Measurements from ENCODE around the gene OR2T3. TPM values are rescaled to one million over a fixed set of nuclear protein-coding genes. Genes with fewer than 3 reads are reported as not detected.
"Not testable (repeated sequence)": the region's sequence is repeated elsewhere in the genome, so short reads cannot be mapped to it uniquely, and the experiment has no call there.

Gene OR2T3
- total and polyA plus RNA-seq, 2 of the 4 experiments (the other 2 are of a cell fraction), result not detected

DNA sequence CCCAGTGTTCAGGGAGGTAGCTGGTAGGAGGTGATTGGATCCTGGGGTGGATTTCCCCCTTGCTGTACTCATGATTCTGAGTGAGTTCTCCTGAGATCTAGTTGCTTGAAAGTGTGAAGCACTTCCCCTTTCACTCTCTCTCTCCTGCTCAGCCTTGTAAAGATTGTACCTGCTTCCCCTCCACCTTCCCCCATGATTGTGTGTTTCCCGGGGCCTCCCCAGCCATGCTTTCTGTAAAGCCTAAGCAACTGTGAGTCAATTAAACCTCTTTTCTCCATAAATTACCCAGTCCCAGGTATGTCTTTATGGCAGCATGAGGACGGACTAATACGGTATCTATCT lies 45.0 kb upstream of the OR2T3 start:
- H3K14ac ChIP-seq (replicated peaks; ENCODE audit: low read depth, low read length); H3K4me2 ChIP-seq (ENCODE audit: low read depth, low read length); H3K27me3 ChIP-seq (ENCODE audit: control insufficient read depth, insufficient read depth, low read length); H4K20me1 ChIP-seq (ENCODE audit: insufficient read depth, low read length); H3K18ac ChIP-seq (ENCODE audit: low read depth, low read length); H4K91ac ChIP-seq (ENCODE audit: insufficient read depth, low read depth, low read length); H3K27ac ChIP-seq (ENCODE audit: insufficient read depth, low read length); H3K9me1 ChIP-seq (ENCODE audit: insufficient read depth, low read length); H2AFZ ChIP-seq (replicated peaks; ENCODE audit: low read length, poor library complexity); H3K23ac ChIP-seq (ENCODE audit: low read depth, low read length); H4K8ac ChIP-seq (ENCODE audit: low read depth in 2 of 2, low read length in 2 of 2); H2BK20ac ChIP-seq (ENCODE audit: low read depth, low read length); H2AK5ac ChIP-seq (ENCODE audit: low read depth, low read length); POLR2A ChIA-PET (ENCODE audit: unreplicated experiment); H4K5ac ChIP-seq (ENCODE audit: low read depth, low read length); H3K56ac ChIP-seq (ENCODE audit: extremely low read depth, insufficient read depth, low read length); ATAC-seq (ENCODE audit: low read depth); CTCF ChIA-PET; dilution Hi-C loops (cut with HindIII; ENCODE audit: low sequenced_read_pairs, unreplicated experiment); H3K4me1 ChIP-seq (ENCODE audit: control insufficient read depth, insufficient read depth, low read length); H2BK5ac ChIP-seq (ENCODE audit: low read depth, low read length, poor library complexity, severe bottlenecking); H3K9me3 ChIP-seq (ENCODE audit: control insufficient read depth, insufficient read depth, low read length); intact Hi-C loops (cut with micrococcal nuclease); H3K4me3 ChIP-seq (ENCODE audit: insufficient read depth, low read depth, low read length); H3K79me1 ChIP-seq (ENCODE audit: low read depth in 1 of 2, low read length in 2 of 2); H3K36me3 ChIP-seq (ENCODE audit: control insufficient read depth, insufficient read depth, low read length); H2BK120ac ChIP-seq (ENCODE audit: low read depth, low read length); H3K4ac ChIP-seq (ENCODE audit: low read depth, low read length); in situ Hi-C loops (cut with MboI; ENCODE audit: low sequenced_read_pairs); DNase-seq; H2AK9ac ChIP-seq (replicated peaks; ENCODE audit: low read depth, low read length, poor library complexity); H2BK15ac ChIP-seq (ENCODE audit: low read depth, low read length); BruUV-seq (replicated peaks); H3K9ac ChIP-seq (ENCODE audit: low read depth, low read length): not testable (repeated sequence)
- WGBS, 2 experiments (ENCODE audit: extremely low coverage in 2 of 2, insufficient read length in 1 of 2), result no CpG with 5 or more reads among the region's 3 CpGs

GRCh38 chr1:248431683-248432082 lies 41.5 kb upstream of the OR2T3 start:
- H3K18ac ChIP-seq (ENCODE audit: low read depth, low read length); DNase-seq; H2AK5ac ChIP-seq (ENCODE audit: low read depth, low read length); dilution Hi-C loops (cut with HindIII; ENCODE audit: low sequenced_read_pairs, unreplicated experiment); H3K79me1 ChIP-seq (ENCODE audit: low read depth in 1 of 2, low read length in 2 of 2); H4K20me1 ChIP-seq (ENCODE audit: insufficient read depth, low read length); H3K4ac ChIP-seq (ENCODE audit: low read depth, low read length); H3K9me1 ChIP-seq (ENCODE audit: insufficient read depth, low read length); H2BK15ac ChIP-seq (ENCODE audit: low read depth, low read length); H3K14ac ChIP-seq (replicated peaks; ENCODE audit: low read depth, low read length); H3K36me3 ChIP-seq (ENCODE audit: control insufficient read depth, insufficient read depth, low read length); H3K9ac ChIP-seq (ENCODE audit: low read depth, low read length); H3K27me3 ChIP-seq (ENCODE audit: control insufficient read depth, insufficient read depth, low read length); H4K5ac ChIP-seq (ENCODE audit: low read depth, low read length); intact Hi-C loops (cut with micrococcal nuclease); H2BK5ac ChIP-seq (ENCODE audit: low read depth, low read length, poor library complexity, severe bottlenecking); H4K91ac ChIP-seq (ENCODE audit: insufficient read depth, low read depth, low read length); H3K56ac ChIP-seq (ENCODE audit: extremely low read depth, insufficient read depth, low read length); H2BK20ac ChIP-seq (ENCODE audit: low read depth, low read length); ATAC-seq (ENCODE audit: low read depth); H3K4me1 ChIP-seq (ENCODE audit: control insufficient read depth, insufficient read depth, low read length); H3K4me2 ChIP-seq (ENCODE audit: low read depth, low read length); H3K27ac ChIP-seq (ENCODE audit: insufficient read depth, low read length); H2AK9ac ChIP-seq (replicated peaks; ENCODE audit: low read depth, low read length, poor library complexity); CTCF ChIA-PET; H2AFZ ChIP-seq (replicated peaks; ENCODE audit: low read length, poor library complexity); H3K9me3 ChIP-seq (ENCODE audit: control insufficient read depth, insufficient read depth, low read length); H2BK120ac ChIP-seq (ENCODE audit: low read depth, low read length); H3K23ac ChIP-seq (ENCODE audit: low read depth, low read length); H3K4me3 ChIP-seq (ENCODE audit: insufficient read depth, low read depth, low read length); BruUV-seq (replicated peaks); in situ Hi-C loops (cut with MboI; ENCODE audit: low sequenced_read_pairs); H4K8ac ChIP-seq (ENCODE audit: low read depth in 2 of 2, low read length in 2 of 2); POLR2A ChIA-PET (ENCODE audit: unreplicated experiment): not testable (repeated sequence)
- no CpG with 5 or more reads among the region's 11 CpGs for whole genome bisulfite sequencing, 2 experiments (ENCODE audit: extremely low coverage in 2 of 2, insufficient read length in 1 of 2)
